A673 (cell line): ENCODE results near the gene NRP2.

Experiments
- EZH2 ChIP-seq: fragments of 200-600 bp; sonication (generic); IDR thresholded peaks from 2 replicates; pipeline ENCODE4 v1.6.1; 2017; ENCODE audit warnings: borderline replicate concordance, low read depth, mild to moderate bottlenecking, mixed read lengths, antibody characterized with exemption, low read length; ENCODE audit not compliant: poor library complexity, severe bottlenecking
- TF ChIP-seq, protein P1 (sequence below): fragments of 300-800, 200-600 bp; sonication (generic); conservative IDR thresholded peaks from 2 replicates; pipeline ENCODE4 v1.5.1; 2017; ENCODE audit warnings: low read depth, mild to moderate bottlenecking, antibody characterized with exemption, low read length, moderate library complexity, mixed read lengths

DNA sequence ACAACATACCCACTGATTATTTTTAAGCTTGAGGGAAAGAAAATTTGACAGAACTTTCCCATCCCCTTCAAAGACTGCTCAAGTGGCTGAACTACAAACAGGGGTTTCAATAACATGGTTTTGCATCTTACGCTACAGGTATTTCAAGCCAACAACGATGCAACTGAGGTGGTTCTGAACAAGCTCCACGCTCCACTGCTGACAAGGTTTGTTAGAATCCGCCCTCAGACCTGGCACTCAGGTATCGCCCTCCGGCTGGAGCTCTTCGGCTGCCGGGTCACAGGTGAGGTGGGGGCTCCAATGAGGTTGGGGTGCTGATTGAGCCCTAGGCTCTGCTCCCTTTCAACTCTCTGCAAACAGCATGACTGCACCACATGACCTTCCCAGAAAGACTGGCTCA lies 58.1 kb downstream of the NRP2 start:
- TF ChIP-seq, protein P1, sequence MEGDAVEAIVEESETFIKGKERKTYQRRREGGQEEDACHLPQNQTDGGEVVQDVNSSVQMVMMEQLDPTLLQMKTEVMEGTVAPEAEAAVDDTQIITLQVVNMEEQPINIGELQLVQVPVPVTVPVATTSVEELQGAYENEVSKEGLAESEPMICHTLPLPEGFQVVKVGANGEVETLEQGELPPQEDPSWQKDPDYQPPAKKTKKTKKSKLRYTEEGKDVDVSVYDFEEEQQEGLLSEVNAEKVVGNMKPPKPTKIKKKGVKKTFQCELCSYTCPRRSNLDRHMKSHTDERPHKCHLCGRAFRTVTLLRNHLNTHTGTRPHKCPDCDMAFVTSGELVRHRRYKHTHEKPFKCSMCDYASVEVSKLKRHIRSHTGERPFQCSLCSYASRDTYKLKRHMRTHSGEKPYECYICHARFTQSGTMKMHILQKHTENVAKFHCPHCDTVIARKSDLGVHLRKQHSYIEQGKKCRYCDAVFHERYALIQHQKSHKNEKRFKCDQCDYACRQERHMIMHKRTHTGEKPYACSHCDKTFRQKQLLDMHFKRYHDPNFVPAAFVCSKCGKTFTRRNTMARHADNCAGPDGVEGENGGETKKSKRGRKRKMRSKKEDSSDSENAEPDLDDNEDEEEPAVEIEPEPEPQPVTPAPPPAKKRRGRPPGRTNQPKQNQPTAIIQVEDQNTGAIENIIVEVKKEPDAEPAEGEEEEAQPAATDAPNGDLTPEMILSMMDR: no peak
- TF ChIP-seq EZH2: no peak
